ENCODE measurements around the gene RNF103.
A peak's percentile ranks its signal among the peaks of the same experiment; 100 is the strongest.
"Not testable (repeated sequence)": the region's sequence is repeated elsewhere in the genome, so short reads cannot be mapped to it uniquely, and the experiment has no call there.

RNF103 gene

DNA sequence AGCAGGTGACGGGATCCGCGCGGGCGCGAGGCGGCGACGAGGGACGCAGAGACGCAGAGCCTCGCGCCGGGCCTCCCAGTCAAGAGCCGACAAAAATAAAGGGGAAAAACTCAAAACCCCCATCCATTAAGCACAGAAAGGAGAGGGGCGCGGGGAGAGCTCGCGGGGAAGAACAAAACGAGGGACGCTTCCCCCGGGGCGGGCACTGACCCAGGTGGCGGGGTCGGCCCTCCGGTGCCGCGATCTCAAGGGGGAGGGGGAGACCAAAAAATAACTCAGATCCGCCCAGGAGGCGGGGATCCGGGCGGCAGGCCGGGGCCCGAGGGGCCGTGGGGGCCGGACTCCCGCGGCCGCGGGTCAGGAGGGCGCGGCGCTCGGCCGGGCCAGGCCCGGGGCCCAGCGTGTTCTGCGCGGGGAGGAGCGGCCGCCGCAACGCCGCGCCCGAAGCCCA is 597 bp downstream of the RNF103 start:
- DNase-seq (ENCODE audit: low spot score) = peak; percentile 85

DNA sequence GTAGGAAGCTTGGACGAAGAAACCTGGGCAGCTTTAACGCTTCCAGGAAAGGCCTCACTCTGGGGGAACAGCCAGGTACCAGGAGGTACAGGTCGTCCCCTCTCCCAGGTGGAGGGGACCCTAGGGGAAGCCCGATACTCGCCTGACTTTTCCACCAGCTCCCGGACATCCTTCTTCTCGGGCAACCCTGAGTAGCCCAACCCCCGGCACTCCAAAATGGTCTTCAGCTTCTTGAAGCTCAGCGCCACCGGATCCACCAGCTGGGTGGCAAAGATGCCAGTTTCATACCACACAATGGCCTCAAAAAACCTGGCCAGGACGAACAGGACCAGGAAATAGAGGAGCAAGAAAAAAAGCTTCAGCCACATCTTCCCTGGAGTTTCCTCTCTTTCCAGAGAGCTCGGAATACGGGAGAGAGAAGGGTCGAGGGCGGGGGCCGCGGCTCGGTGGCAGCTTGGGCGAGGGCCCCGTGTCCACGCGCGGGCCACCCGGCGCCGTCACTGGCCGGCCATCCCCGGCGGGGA is 1.1 kb downstream of the RNF103 start:
- DNase-seq (ENCODE audit: low spot score) = peak; percentile 35

DNA sequence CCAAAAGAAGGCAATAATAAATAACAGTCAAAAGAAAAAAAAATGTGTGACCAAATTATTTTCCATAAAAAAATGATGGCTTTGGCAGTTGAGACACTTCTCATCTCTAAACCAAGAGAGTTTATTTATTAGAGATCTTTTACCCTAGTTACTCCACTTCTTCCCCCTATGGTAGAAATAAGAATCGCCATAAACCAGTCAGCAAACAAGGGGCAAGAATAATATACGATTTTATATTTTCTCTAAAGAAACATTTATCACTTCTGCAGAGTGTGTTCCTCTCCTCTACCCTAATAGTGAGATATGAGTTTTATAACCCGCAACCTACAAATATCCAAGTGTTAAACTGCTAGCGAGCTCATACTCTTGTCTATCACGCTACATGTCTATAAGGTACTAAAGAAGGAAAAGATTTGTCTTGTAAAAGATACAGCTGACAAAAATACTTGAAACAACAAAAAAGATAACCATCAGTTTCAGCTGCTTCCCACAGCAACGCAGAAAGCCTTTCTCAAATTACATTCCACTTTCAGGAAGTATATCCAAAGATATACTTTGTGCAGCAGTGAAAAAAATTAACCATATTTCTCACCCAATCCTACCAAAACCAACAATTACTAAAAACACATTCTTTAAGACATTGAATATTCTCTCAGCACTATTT is 2.3 kb downstream of the RNF103 start:
- no peak for DNase-seq (ENCODE audit: low spot score)

DNA sequence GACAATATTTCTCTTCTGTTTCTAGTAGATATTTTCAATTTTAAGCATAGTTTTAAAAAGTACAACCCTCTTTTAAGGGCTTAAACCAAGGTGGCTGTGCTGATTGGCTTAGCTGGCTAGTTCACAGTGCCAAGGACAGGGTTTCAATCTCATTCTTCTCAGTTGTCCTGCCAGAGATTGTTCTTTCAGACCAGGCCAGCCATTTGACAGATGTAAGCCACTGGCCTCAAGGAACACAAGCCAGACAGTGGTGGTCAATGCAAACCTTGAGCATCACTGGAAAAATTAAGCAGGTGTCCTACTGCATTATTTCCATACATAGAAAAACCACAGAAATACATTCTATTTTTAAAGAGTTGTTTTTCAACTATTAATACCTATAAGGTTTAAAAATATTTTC is 5.9 kb downstream of the RNF103 start:
- no peak for DNase-seq (ENCODE audit: low spot score)

DNA sequence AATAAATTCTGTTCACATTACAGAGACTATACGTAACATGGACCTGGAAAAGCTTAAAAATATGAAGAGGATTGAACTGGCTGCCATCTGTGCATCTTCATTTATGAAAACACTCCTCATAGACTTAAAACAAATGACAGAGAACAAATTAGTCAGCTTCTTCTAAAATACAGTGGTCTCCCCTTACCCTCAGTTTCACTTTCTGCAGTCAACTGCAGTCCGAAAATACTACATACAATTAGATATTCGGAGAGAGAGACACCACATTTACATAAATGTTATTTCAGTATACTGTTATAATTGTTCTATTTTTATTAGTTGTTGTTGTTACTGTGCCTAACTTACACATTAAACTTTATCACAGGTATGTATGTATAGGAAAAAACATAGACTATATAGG is 6.5 kb downstream of the RNF103 start:
- DNase-seq (ENCODE audit: low spot score) = no peak

DNA sequence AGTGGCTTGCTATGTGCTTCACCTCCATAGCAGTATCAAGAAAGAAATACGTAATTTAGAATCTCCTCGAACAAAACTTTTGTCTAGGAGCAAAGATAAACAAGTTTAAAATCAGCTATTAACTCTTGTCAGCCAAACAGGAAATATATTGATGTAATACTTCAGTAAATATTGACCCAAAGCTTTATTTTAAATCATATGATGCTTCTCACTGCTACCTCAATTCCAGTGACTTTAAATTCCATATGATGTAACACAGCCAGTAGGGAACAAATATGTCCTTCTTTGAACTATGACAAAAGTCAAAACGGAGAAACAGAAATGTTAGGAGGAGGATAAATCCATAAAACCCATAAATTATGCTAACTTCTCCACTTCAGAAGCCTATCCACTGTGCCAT is 7.2 kb downstream of the RNF103 start:
- no peak for DNase-seq (ENCODE audit: low spot score)

GRCh38 chr2:86615596-86615995 is 8.1 kb downstream of the RNF103 start:
- DNase-seq (ENCODE audit: low spot score) = no peak

- no peak for DNase-seq (ENCODE audit: low spot score)
These were observed 10.2 kb downstream of the RNF103 start for GRCh38 chr2:86613515-86613914.

DNA sequence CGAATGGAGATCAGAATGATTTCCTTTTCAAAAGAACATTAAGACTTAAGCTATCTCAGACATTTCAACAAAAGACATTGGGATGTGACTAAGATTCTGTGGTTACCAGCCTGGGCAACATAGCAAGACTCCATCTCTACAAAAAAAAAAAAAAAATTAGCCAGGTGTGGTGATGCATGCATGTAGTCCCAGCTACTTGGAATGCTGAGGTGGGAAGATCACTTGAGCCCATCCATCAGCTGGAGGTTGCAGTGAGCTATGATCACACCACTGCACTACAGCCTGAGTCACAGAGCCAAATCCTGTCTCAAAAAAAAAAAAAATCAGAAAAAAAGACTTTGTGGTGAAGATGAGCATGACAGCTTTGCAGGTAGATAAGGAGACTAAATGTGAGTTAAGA is 12.8 kb downstream of the RNF103 start:
- DNase-seq (ENCODE audit: low spot score) = no peak

GRCh38 chr2:86608832-86609410 is 14.7 kb downstream of the RNF103 start:
- no peak for DNase-seq (ENCODE audit: low spot score)

DNA sequence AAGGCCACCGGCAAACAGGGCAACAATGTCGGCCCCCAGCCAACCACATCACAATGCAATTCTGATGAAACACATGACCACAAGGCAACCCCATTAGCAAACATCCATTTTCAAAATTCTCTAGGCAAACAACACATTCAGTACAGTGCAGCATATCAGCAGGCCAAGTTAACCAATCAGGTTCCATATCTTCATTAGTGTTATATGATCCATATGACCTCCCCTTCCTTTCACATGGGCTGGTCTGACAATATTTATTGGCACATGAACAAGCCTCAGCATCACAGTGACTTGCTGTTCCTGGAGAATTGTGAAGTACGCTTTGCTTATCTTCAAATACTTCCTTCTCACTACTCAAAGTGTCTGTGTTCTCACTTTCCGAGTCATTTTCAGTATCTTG is 19.8 kb downstream of the RNF103 start:
- DNase-seq (ENCODE audit: low spot score) = no peak

DNA sequence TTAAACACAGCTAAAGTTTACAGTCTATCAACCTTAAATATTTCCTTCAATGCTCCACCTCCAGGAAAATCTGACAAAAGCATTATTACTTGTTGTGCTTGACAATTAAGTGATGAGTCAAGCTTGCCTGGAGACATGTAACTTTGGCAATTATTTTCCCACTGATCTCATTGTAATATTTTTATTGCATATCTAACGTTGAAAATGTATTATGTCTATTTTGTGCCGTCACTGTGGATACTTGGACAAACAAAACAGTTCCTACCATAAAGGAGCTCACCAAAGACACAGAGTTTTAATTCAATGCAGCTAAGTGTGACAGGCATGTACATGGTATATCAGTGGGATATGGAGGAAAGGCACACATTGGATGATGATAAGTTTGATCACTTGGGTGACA is 24.7 kb downstream of the RNF103 start:
- no peak for DNase-seq (ENCODE audit: low spot score)

GRCh38 chr2:86596118-86596517 is 27.5 kb downstream of the RNF103 start:
- DNase-seq (ENCODE audit: low spot score) = no peak

DNA sequence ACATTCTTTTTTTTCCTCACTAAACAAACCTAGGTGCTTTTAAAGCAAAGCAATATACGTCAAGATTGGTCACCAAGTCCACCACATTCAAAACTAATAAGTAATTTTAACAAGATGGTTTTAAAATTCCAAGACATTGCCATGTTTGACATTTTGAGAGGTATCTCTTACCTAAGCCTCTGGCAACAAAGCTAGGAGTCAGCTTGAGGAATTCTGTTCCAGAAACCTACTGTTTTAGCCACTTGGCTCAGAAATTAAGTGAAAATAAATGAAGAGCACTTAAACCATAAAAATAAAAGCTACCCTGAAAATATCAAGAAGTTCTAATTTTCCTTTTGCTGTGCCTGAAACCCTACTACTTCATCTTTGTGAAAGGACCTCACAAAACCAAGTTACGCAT is 30.4 kb downstream of the RNF103 start:
- DNase-seq (ENCODE audit: low spot score) = no peak

- DNase-seq (ENCODE audit: low spot score) = no peak
These were observed 31.0 kb downstream of the RNF103 start for GRCh38 chr2:86592547-86593230.

DNA sequence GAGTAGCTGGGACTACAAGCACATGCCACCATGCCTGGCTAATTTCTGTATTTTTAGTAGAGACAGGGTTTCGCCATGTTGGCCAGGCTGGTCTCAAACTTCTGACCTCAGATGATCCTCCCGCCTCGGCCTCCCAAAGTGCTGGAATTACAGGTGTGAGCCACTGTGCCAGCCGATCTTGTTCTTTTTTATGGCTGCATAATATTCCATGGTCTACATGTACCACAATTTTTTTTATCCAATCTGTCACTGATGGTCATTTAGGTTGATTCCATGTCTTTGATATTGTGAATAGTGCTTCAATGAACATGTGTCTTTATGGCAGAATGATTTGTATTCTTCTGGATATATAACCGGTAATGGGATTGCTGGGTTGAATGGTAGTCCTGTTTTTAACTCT is 34.0 kb downstream of the RNF103 start:
- DNase-seq (ENCODE audit: low spot score) = not testable (repeated sequence)

- peak; percentile 8 for DNase-seq (ENCODE audit: low spot score)
These were observed 39.3 kb downstream of the RNF103 start for GRCh38 chr2:86584151-86584913.

- no peak for DNase-seq (ENCODE audit: low spot score)
These were observed 43.1 kb downstream of the RNF103 start for GRCh38 chr2:86580560-86580959.

- DNase-seq (ENCODE audit: low spot score) = no peak
These were observed 45.7 kb downstream of the RNF103 start for GRCh38 chr2:86577817-86578456.

DNA sequence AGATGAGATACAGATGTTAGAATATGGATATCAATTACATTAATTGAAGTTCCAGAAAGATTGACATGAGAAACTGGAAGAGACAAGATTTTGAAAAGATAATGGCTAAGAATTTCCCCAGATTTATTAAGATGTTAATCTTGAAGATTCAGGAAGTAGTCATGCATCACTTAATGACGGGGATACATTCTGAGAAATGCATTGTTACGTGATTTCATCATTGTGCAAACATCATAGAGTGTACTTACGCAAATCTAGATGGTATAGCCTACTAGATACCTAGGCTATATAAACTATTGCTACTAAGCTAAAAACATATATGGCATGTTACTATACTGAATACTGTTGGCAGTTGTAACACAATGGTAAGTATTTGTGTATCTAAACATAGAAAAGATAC is 53.6 kb downstream of the RNF103 start:
- DNase-seq (ENCODE audit: low spot score) = no peak

DNA sequence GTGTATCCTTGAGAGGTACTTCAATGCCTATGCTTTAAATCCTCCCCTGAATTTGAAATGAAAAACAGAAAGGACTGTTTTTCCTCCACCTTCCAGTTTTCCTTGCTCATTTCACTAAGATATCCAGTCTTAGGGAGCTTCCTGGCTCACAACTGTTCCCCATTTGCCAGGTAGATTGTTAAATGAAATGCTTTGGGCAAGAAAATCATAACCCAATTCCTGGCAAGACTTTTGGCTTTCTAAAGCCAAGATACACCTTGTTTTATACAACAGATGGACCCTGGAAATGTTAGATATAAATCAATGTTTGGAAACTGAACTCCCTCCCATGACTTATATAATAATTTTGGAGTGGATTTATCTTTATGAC is 56.9 kb downstream of the RNF103 start:
- DNase-seq (ENCODE audit: low spot score) = no peak

DNA sequence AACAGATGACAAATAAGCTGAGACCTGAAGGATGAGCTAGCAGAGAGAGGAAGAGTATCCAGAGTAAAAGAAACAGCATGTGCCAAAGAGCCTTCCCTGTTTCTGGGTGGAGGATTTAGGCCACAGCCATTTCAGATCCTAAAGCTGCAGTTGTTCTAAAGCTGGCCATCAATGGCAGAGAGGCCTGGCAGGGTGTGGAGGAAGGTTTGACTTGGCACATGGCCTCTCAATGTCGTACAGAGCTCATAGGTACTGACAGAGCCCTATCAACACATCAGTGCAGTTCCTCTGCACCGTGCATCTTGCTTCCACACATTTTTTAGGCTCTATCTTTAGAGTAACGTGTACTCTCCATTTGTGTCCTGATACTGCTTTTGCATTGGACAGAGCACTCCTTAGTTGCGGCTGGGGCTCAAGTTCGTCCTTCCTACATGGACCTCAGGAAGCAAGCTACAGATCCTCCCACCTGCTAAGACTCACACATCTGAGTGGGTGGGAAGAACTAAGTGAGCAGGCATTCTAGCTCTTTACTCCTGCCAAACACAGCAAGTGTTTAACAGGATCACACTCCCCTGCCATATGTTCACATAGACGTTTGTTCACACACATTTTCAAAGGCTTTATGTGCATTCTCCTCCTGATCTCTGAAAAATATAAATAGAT is 57.4 kb downstream of the RNF103 start:
- no peak for DNase-seq (ENCODE audit: low spot score)

All from GM03348 (cell line).